ENCODE measurements around the gene NACC1.

Gene NACC1

DNA sequence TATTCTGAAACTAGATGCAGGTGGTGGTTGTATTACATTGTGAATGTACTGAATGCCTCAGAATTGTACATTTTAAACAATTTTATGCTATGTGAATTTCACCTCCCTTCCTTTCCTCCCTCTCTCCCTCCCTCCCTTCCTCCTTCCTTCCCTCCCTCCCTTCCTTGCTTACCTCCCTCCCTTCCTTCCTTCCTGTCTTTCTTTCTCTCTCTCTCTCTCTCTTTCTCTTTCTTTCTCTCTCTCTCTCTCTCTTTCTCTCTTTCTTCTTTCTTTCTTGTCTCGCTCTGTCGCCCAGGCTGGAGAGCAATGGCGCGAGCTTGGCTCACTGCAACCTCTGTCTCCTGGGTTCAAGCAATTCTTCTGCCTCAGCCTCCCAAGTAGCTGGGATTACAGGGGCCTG is 69.4 kb downstream of the NACC1 start:
- Histone ChIP-seq H3K9ac (ENCODE audit: insufficient read length, low read depth) (no peak overlapping the region), H3K4me1 (ENCODE audit: insufficient read depth, insufficient read length) (peaks cover 4% of the 10 kb centered on the region), H3K9me3 (ENCODE audit: insufficient read depth, low read length) (no peaks in the 10 kb centered on the region), H3K4me3 (ENCODE audit: insufficient read length, low read depth) (no peak overlapping the region), H3K36me3 (ENCODE audit: insufficient read depth, insufficient read length, low read length) (no peaks in the 10 kb centered on the region), H3K27me3 (ENCODE audit: insufficient read depth, insufficient read length) (no peaks in the 10 kb centered on the region)
- TF ChIP-seq SUZ12 (IDR thresholded peaks at IDR 0.05; ENCODE audit: extremely low read depth, insufficient read depth, insufficient read length) (no peak), ZNF274 (IDR thresholded peaks at IDR 0.05; ENCODE audit: low read depth, low read length) (no peak), YY1 (IDR thresholded peaks at IDR 0.05; ENCODE audit: insufficient read depth, insufficient read length) (no peak)
- DNase-seq (ENCODE audit: low read depth, low spot score) = no peak

DNA sequence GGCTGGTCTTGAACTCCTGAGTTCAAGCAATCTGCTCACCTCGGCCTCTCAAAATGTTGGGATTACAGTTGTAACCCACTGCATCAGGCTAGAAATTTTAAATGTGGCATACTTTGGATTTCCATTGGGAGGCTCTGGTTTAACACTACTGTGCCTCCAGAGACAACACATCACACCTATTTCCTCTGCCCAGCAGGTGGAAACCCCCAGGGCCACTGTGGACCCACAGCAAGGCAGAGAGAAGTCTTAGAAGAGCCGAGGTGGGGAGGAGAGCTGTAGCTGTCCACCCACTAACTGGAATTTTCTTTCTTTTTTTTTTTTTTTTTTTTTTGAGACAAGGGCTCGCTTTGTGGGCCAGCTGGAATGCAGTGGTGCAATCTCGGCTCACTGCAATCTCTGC is 71.5 kb downstream of the NACC1 start:
- H3K4me3 ChIP-seq (ENCODE audit: insufficient read length, low read depth) = no peak overlapping the region
- peaks cover 4% of the 10 kb centered on the region for H3K4me1 ChIP-seq (ENCODE audit: insufficient read depth, insufficient read length)
- no peak overlapping the region for H3K9ac ChIP-seq (ENCODE audit: insufficient read length, low read depth)
- no peak for TF ChIP-seq ZNF274 (IDR thresholded peaks at IDR 0.05; ENCODE audit: low read depth, low read length)
- no peak for TF ChIP-seq SUZ12 (IDR thresholded peaks at IDR 0.05; ENCODE audit: extremely low read depth, insufficient read depth, insufficient read length)
- no peak for TF ChIP-seq YY1 (IDR thresholded peaks at IDR 0.05; ENCODE audit: insufficient read depth, insufficient read length)
- H3K9me3 ChIP-seq (ENCODE audit: insufficient read depth, low read length) = no peaks in the 10 kb centered on the region
- H3K36me3 ChIP-seq (ENCODE audit: insufficient read depth, insufficient read length, low read length) = no peaks in the 10 kb centered on the region
- no peak for DNase-seq (ENCODE audit: low read depth, low spot score)
- no peaks in the 10 kb centered on the region for H3K27me3 ChIP-seq (ENCODE audit: insufficient read depth, insufficient read length)
